ENCODE data around the gene PCDH9. TPM values are rescaled to one million over a fixed set of nuclear protein-coding genes. Genes with fewer than 3 reads are reported as not detected.

Gene PCDH9
- total RNA-seq, 1 donor from 2014 or later, result 5.1 TPM

- Histone ChIP-seq H3K27ac (no peak overlapping the region), H3K4me3 (no peak overlapping the region), H3K9me3 (no peaks in the 10 kb centered on the region), H3K4me1 (no peaks in the 10 kb centered on the region), H3K36me3 (no peaks in the 10 kb centered on the region), H3K27me3 (no peaks in the 10 kb centered on the region)
- intact Hi-C loops (cut with DNase I), result no loop called here
- ATAC-seq, result no peak
- TF ChIP-seq CTCF (IDR thresholded peaks at IDR 0.05), result no peak
- no peak for DNase-seq
Measured at GRCh38 chr13:66680031-66680430, 550.1 kb downstream of the PCDH9 start.

- intact Hi-C loops (cut with DNase I), result no loop called here
- Histone ChIP-seq H3K27me3 (no peaks in the 10 kb centered on the region), H3K9me3 (no peaks in the 10 kb centered on the region), H3K36me3 (no peaks in the 10 kb centered on the region), H3K4me3 (no peak overlapping the region), H3K27ac (no peak overlapping the region), H3K4me1 (no peaks in the 10 kb centered on the region)
- ATAC-seq, result no peak
- no peak for DNase-seq
- no peak for TF ChIP-seq CTCF (IDR thresholded peaks at IDR 0.05)
Measured at GRCh38 chr13:66675620-66676019, 554.5 kb downstream of the PCDH9 start.

- no peak for TF ChIP-seq CTCF (IDR thresholded peaks at IDR 0.05)
- DNase-seq (no peak), ATAC-seq (no peak)
- no peaks in the 10 kb centered on the region for H3K36me3 ChIP-seq
- no peaks in the 10 kb centered on the region for H3K4me1 ChIP-seq
- H3K4me3 ChIP-seq, result no peak overlapping the region
- no peaks in the 10 kb centered on the region for H3K9me3 ChIP-seq
- H3K27me3 ChIP-seq, result no peaks in the 10 kb centered on the region
- intact Hi-C loops (cut with DNase I), result no loop called here
- H3K27ac ChIP-seq, result no peak overlapping the region
Measured at GRCh38 chr13:66673401-66673800, 556.7 kb downstream of the PCDH9 start.

- H3K36me3 ChIP-seq, result no peaks in the 10 kb centered on the region
- H3K4me3 ChIP-seq, result no peak overlapping the region
- no peak overlapping the region for H3K27ac ChIP-seq
- H3K9me3 ChIP-seq, result no peaks in the 10 kb centered on the region
- no peaks in the 10 kb centered on the region for H3K4me1 ChIP-seq
- H3K27me3 ChIP-seq, result no peaks in the 10 kb centered on the region
- intact Hi-C loops (cut with DNase I), result no loop called here
- no peak for TF ChIP-seq CTCF (IDR thresholded peaks at IDR 0.05)
- no peak for ATAC-seq
- DNase-seq, result peak; percentile 38
Measured at GRCh38 chr13:66665991-66666390, 564.1 kb downstream of the PCDH9 start.

DNA sequence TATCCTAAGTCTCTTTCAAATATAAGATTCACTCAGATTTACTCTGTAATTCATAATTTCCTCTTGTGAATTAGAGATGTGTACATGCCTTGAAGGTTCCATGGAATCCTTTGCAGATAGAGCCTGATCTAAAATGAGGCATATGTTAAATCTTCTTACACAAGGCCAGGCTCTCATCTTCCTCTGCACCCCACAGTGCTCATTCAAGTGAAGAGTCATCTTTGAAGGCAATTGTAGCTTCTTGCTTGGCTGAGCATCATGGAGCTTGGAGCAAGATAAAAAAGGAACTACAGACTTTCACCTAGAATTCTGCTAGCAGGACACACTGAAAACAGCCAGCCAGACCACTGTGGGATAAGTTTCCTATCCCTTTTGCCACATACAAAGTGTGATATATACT lies 566.4 kb downstream of the PCDH9 start:
- Histone ChIP-seq H3K9me3 (no peaks in the 10 kb centered on the region), H3K27ac (no peak overlapping the region), H3K27me3 (no peaks in the 10 kb centered on the region), H3K36me3 (no peaks in the 10 kb centered on the region), H3K4me1 (no peaks in the 10 kb centered on the region), H3K4me3 (no peak overlapping the region)
- intact Hi-C loops (cut with DNase I), result no loop called here
- DNase-seq, result no peak
- ATAC-seq, result no peak
- TF ChIP-seq CTCF (IDR thresholded peaks at IDR 0.05), result no peak

- no peak overlapping the region for H3K27ac ChIP-seq
- TF ChIP-seq CTCF (IDR thresholded peaks at IDR 0.05), result no peak
- no peak overlapping the region for H3K4me3 ChIP-seq
- intact Hi-C loops (cut with DNase I), result no loop called here
- no peaks in the 10 kb centered on the region for H3K36me3 ChIP-seq
- H3K27me3 ChIP-seq, result no peaks in the 10 kb centered on the region
- DNase-seq (no peak), ATAC-seq (no peak)
- no peaks in the 10 kb centered on the region for H3K9me3 ChIP-seq
- no peaks in the 10 kb centered on the region for H3K4me1 ChIP-seq
Measured at GRCh38 chr13:66663206-66663605, 566.9 kb downstream of the PCDH9 start.
